ENCODE data around the gene COL4A6. TPM values are rescaled to one million over a fixed set of nuclear protein-coding genes. Genes with fewer than 3 reads are reported as not detected.

The COL4A6 gene
- polyA plus RNA-seq, 4 donors: 0.43 to 2.5 TPM; not detected in 2

DNA sequence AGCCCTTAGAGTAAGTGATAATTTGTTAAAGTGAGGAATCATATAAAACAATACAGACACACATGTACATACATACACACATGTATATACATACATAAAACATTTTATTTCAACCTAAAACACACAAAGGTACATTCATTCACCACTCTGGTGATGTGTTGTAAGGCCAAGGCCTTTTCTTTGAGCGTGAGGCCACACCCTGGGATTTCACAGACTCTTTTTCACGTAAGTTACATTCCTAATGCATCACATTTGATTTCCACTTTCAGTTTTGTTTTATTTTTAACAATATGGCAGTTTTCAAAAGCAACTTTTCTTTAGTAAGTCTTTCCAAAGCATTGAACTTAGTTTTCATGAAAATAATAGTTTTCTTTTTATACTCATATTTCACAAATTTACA lies 170.7 kb downstream of the COL4A6 start:
- Histone ChIP-seq H3K27me3 (ENCODE audit: control insufficient read depth in 3 of 3, insufficient read depth in 3 of 3, low read length in 3 of 3) (no peaks in the 10 kb centered on the region), H3K4me3 (ENCODE audit: low read depth in 1 of 3, low read length in 3 of 3) (no peak overlapping the region), H3K36me3 (ENCODE audit: control insufficient read depth in 3 of 3, insufficient read depth in 2 of 3, low read depth in 1 of 3, low read length in 3 of 3) (no peaks in the 10 kb centered on the region), H3K9me3 (ENCODE audit: control insufficient read depth in 2 of 2, insufficient read depth in 1 of 2, low read depth in 1 of 2, low read length in 1 of 2) (no peaks in the 10 kb centered on the region), H3K4me1 (ENCODE audit: control insufficient read depth in 3 of 3, insufficient read depth in 2 of 3, low read depth in 1 of 3, low read length in 2 of 3) (no peaks in the 10 kb centered on the region), H3K27ac (ENCODE audit: low read depth in 1 of 3, low read length in 2 of 3) (no peak overlapping the region)
- 8 to 28% (median 13%) methylated on average over 2 of the region's 2 CpGs for WGBS, 3 donors
- FAIRE-seq (no peak), DNase-seq (no peak)

DNA sequence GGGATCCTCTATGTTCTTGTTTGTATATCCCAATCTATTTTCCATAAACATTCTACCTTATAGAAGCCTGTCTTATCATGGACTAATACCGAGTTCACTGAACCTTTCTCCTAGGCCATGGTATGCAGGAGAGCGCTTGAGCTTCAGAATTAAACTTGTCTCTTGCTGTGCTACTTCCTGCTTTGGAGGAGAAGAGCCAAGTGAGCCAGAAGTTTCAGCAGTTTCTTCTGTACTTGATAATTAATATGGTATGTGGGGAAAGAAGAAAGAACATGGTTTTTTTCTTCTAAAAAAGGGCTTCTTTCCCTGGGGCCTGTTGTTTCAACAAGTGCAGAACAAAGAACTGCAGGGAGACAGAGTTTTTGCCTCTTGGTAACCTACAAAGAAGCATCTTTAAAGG lies 173.8 kb downstream of the COL4A6 start:
- WGBS, 3 donors: 53 to 73% (median 69%) methylated on average over 2 of the region's 2 CpGs
- Histone ChIP-seq H3K27me3 (ENCODE audit: control insufficient read depth in 3 of 3, insufficient read depth in 3 of 3, low read length in 3 of 3) (no peaks in the 10 kb centered on the region), H3K9me3 (ENCODE audit: control insufficient read depth in 2 of 2, insufficient read depth in 1 of 2, low read depth in 1 of 2, low read length in 1 of 2) (no peaks in the 10 kb centered on the region), H3K36me3 (ENCODE audit: control insufficient read depth in 3 of 3, insufficient read depth in 2 of 3, low read depth in 1 of 3, low read length in 3 of 3) (no peaks in the 10 kb centered on the region), H3K4me1 (ENCODE audit: control insufficient read depth in 3 of 3, insufficient read depth in 2 of 3, low read depth in 1 of 3, low read length in 2 of 3) (no peaks in the 10 kb centered on the region), H3K4me3 (ENCODE audit: low read depth in 1 of 3, low read length in 3 of 3) (no peak overlapping the region), H3K27ac (ENCODE audit: low read depth in 1 of 3, low read length in 2 of 3) (no peak overlapping the region)
- no peak for FAIRE-seq
- DNase-seq: no peak

DNA sequence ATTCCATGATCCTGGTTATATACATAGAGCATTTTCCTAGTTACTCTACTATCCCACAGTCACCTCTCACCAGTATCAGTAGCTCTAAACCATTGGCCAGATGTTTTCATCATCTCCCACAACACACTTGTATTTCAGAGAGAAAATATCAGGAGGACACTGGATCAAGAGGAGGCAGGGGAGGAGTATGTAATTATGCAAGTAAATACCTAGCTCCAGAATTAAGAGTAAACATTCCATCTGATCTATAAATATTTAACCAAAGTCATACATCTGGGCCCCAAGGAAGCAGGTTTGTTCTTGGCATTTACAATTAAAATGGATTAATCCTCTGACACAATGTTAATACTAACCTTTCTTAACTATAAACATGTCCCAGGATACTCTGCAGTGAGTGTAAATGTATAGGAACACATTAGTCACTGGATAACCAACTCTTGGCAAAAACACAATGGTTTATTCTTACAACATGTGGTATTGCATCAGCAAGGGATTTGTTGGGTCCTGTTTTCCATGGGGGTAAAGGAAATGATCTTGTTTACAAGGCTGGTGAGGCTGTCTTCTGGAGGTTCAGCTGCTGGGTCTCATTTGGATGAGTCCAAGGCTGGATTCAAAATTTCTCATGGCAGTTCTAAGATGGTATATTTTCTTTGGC lies 176.5 kb downstream of the COL4A6 start:
- no peak for DNase-seq
- no peak overlapping the region for H3K4me3 ChIP-seq (ENCODE audit: low read depth in 1 of 3, low read length in 3 of 3)
- FAIRE-seq: no peak

DNA sequence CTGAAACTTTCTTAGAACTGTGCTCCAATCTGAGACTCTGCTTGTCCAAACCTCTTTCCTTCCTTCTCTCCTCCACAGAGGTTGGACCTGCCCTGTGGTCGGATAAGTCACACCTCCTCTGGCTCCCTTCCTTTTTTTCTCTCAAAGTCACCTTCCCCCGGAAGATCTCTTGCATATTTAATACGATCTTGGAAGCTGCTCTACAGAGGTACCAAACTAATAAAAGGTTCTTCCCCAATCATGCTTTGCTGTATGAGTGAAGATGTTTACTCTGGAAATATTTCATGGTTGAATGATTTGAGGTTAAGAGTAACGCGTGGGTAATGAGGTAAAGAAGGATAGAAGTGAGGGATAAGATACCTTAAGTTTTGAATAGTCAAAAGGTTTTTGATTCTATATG lies 180.7 kb downstream of the COL4A6 start:
- H3K4me3 ChIP-seq (ENCODE audit: low read depth in 1 of 3, low read length in 3 of 3): no peak overlapping the region
- FAIRE-seq: no peak
- no peaks in the 10 kb centered on the region for H3K36me3 ChIP-seq (ENCODE audit: control insufficient read depth in 3 of 3, insufficient read depth in 2 of 3, low read depth in 1 of 3, low read length in 3 of 3)
- no peaks in the 10 kb centered on the region for H3K9me3 ChIP-seq (ENCODE audit: control insufficient read depth in 2 of 2, insufficient read depth in 1 of 2, low read depth in 1 of 2, low read length in 1 of 2)
- 72 to 84% (median 76%) methylated on average over 5 of the region's 5 CpGs for WGBS, 3 donors
- no peaks in the 10 kb centered on the region for H3K4me1 ChIP-seq (ENCODE audit: control insufficient read depth in 3 of 3, insufficient read depth in 2 of 3, low read depth in 1 of 3, low read length in 2 of 3)
- no peak overlapping the region for H3K27ac ChIP-seq (ENCODE audit: low read depth in 1 of 3, low read length in 2 of 3)
- no peak for DNase-seq
- H3K27me3 ChIP-seq (ENCODE audit: control insufficient read depth in 3 of 3, insufficient read depth in 3 of 3, low read length in 3 of 3): no peaks in the 10 kb centered on the region

More for the DNA sequence above, 176.5 kb downstream of the COL4A6 start:
- Histone ChIP-seq H3K36me3 (ENCODE audit: control insufficient read depth in 3 of 3, insufficient read depth in 2 of 3, low read depth in 1 of 3, low read length in 3 of 3) (no peaks in the 10 kb centered on the region), H3K27ac (ENCODE audit: low read depth in 1 of 3, low read length in 2 of 3) (no peak overlapping the region), H3K4me1 (ENCODE audit: control insufficient read depth in 3 of 3, insufficient read depth in 2 of 3, low read depth in 1 of 3, low read length in 2 of 3) (no peaks in the 10 kb centered on the region), H3K9me3 (ENCODE audit: control insufficient read depth in 2 of 2, insufficient read depth in 1 of 2, low read depth in 1 of 2, low read length in 1 of 2) (no peaks in the 10 kb centered on the region), H3K27me3 (ENCODE audit: control insufficient read depth in 3 of 3, insufficient read depth in 3 of 3, low read length in 3 of 3) (no peaks in the 10 kb centered on the region)

DNA sequence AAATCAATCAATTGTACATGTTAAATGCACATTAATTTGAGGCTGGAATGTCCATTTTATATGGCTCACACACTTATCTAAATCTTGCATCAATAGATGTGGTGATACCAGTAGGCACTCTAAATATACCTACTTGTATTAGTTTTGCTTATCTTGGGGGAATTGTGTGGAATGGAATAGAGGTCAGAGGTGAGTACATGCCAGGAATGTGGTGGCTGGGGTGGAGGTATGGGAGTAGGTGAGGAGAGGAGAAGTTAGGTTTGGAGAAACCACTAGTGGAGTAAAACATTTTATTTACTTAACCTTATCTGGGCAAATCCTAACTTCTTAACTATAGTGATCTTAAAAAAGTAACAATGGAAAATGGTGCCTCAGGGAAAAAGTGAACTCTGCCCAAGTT lies 183.6 kb downstream of the COL4A6 start:
- no peak for FAIRE-seq
- Histone ChIP-seq H3K4me3 (ENCODE audit: low read depth in 1 of 3, low read length in 3 of 3) (no peak overlapping the region), H3K9me3 (ENCODE audit: control insufficient read depth in 2 of 2, insufficient read depth in 1 of 2, low read depth in 1 of 2, low read length in 1 of 2) (no peaks in the 10 kb centered on the region), H3K27ac (ENCODE audit: low read depth in 1 of 3, low read length in 2 of 3) (no peak overlapping the region), H3K4me1 (ENCODE audit: control insufficient read depth in 3 of 3, insufficient read depth in 2 of 3, low read depth in 1 of 3, low read length in 2 of 3) (no peaks in the 10 kb centered on the region), H3K27me3 (ENCODE audit: control insufficient read depth in 3 of 3, insufficient read depth in 3 of 3, low read length in 3 of 3) (no peaks in the 10 kb centered on the region), H3K36me3 (ENCODE audit: control insufficient read depth in 3 of 3, insufficient read depth in 2 of 3, low read depth in 1 of 3, low read length in 3 of 3) (no peaks in the 10 kb centered on the region)
- DNase-seq: no peak

DNA sequence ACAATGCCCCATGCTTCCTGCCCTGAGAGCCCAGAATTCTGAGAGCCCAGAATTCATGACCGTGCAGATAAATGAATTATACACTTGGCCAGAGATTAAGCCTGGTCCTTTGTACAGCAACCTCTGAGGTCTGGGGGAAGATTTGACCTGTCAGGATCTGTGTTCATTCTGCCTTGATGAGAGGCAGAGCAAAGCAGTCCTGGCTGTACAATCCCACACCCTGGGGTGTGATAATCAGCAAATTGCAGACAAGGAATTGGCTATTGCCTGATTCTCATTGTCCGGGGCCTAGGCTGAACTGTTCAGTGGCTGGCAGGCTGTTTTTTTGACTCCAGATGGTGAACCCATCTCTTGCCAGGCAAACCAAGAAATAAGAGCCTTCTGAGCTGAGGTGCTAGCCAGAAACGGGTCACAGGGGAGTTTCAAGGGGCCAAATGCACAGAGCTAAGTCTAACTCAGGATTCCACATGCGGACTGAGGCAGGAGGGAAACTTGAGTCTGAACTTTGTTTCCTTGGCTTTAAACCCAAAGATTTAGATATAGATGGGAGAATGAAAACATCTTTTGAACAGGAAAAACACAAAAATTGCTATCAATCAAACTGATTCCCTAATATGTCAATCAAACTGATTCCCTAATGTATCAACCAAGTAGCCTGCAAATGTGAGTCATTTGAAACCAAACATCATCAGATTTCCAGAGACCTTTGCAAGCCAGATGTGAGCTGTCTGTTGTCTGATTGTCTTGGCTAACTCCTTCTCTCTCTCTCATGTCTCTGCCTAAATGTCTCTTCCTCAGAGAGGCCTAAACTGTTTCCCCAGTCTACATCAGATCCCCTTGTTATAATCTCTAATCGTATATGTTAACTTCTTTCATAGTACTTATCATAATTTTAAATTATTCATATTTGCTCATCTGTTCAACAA lies 187.3 kb downstream of the COL4A6 start:
- 75 to 78% (median 77%) methylated on average over 5 of the region's 5 CpGs for whole genome bisulfite sequencing, 3 donors
- no peak overlapping the region for H3K4me3 ChIP-seq (ENCODE audit: low read depth in 1 of 3, low read length in 3 of 3)
- H3K36me3 ChIP-seq (ENCODE audit: control insufficient read depth in 3 of 3, insufficient read depth in 2 of 3, low read depth in 1 of 3, low read length in 3 of 3): no peaks in the 10 kb centered on the region
- no peak overlapping the region for H3K27ac ChIP-seq (ENCODE audit: low read depth in 1 of 3, low read length in 2 of 3)
- no peaks in the 10 kb centered on the region for H3K27me3 ChIP-seq (ENCODE audit: control insufficient read depth in 3 of 3, insufficient read depth in 3 of 3, low read length in 3 of 3)
- H3K4me1 ChIP-seq (ENCODE audit: control insufficient read depth in 3 of 3, insufficient read depth in 2 of 3, low read depth in 1 of 3, low read length in 2 of 3): no peaks in the 10 kb centered on the region
- H3K9me3 ChIP-seq (ENCODE audit: control insufficient read depth in 2 of 2, insufficient read depth in 1 of 2, low read depth in 1 of 2, low read length in 1 of 2): no peaks in the 10 kb centered on the region
- FAIRE-seq: no peak
- DNase-seq: no peak

DNA sequence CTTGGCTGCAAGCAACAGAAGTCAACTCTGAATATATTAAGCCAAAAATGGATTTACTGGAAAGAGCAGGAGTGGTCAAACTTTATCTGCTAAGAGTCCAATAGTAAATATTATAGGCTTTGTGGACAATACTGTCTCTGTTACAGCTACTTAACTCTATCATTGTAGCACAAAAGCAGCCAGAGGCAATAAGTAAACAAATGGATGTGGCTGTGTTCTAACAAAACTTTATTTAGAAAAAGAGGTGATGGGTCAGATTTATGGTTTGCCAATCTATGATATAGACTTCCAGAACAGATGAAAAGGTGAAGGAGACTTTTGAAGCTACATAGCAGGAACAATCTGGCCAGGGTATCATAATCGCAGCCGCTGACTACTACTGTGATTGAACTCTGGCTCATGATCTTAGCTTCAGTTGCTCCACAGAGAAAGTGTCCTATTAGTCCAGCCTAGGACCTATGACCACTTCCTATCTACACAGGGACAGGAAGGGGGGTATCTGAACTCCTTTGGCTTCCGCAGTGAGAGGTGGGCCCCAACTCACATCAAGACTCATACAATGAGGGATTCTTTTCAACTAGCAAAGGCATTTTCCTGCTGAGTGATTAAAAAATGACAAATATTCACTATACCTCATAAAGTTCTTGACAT lies 191.8 kb downstream of the COL4A6 start:
- no peak for FAIRE-seq
- H3K27me3 ChIP-seq (ENCODE audit: control insufficient read depth in 3 of 3, insufficient read depth in 3 of 3, low read length in 3 of 3): no peaks in the 10 kb centered on the region
- no peak for DNase-seq
- H3K4me1 ChIP-seq (ENCODE audit: control insufficient read depth in 3 of 3, insufficient read depth in 2 of 3, low read depth in 1 of 3, low read length in 2 of 3): no peaks in the 10 kb centered on the region
- no peaks in the 10 kb centered on the region for H3K9me3 ChIP-seq (ENCODE audit: control insufficient read depth in 2 of 2, insufficient read depth in 1 of 2, low read depth in 1 of 2, low read length in 1 of 2)
- no peaks in the 10 kb centered on the region for H3K36me3 ChIP-seq (ENCODE audit: control insufficient read depth in 3 of 3, insufficient read depth in 2 of 3, low read depth in 1 of 3, low read length in 3 of 3)
- WGBS, 3 donors: 89 to 94% (median 91%) methylated on average over 3 of the region's 3 CpGs
- H3K4me3 ChIP-seq (ENCODE audit: low read depth in 1 of 3, low read length in 3 of 3): no peak overlapping the region
- H3K27ac ChIP-seq (ENCODE audit: low read depth in 1 of 3, low read length in 2 of 3): no peak overlapping the region

DNA sequence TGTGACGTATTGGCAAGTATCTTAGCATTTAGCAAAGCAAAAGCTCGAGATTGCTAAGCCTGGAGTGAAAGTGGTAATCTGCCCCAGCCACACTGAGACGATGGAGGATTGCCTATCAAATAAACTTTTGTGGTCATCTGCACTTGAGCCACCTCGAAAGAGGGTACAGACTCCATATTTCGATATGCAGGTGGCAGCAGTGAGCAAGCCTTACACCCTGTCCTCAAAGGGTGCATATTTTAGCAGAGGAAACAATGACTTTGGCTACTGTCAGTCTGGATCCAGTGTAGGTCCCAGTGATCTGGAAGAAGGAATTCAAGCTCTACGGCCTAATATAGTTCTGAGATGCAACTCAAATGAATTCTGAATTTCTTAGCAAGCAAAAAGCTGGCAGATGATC lies 192.8 kb downstream of the COL4A6 start:
- DNase-seq: no peak
- Histone ChIP-seq H3K27ac (ENCODE audit: low read depth in 1 of 3, low read length in 2 of 3) (no peak overlapping the region), H3K4me1 (ENCODE audit: control insufficient read depth in 3 of 3, insufficient read depth in 2 of 3, low read depth in 1 of 3, low read length in 2 of 3) (no peaks in the 10 kb centered on the region), H3K36me3 (ENCODE audit: control insufficient read depth in 3 of 3, insufficient read depth in 2 of 3, low read depth in 1 of 3, low read length in 3 of 3) (no peaks in the 10 kb centered on the region), H3K4me3 (ENCODE audit: low read depth in 1 of 3, low read length in 3 of 3) (no peak overlapping the region), H3K9me3 (ENCODE audit: control insufficient read depth in 2 of 2, insufficient read depth in 1 of 2, low read depth in 1 of 2, low read length in 1 of 2) (no peaks in the 10 kb centered on the region), H3K27me3 (ENCODE audit: control insufficient read depth in 3 of 3, insufficient read depth in 3 of 3, low read length in 3 of 3) (no peaks in the 10 kb centered on the region)
- 51 to 87% (median 74%) methylated on average over 6 of the region's 6 CpGs for WGBS, 3 donors
- no peak for FAIRE-seq
